Smooth muscle cell of the brain vasculature (primary cell): ENCODE data around the gene ILDR2.
A peak's percentile ranks its signal among the peaks of the same experiment; 100 is the strongest.

Experiments
- DNase-seq: peaks from one replicate; pipeline ENCODE4 v3.0.0-alpha.2; 2012; ENCODE audit warnings: low read depth, low spot score

The ILDR2 gene

DNA sequence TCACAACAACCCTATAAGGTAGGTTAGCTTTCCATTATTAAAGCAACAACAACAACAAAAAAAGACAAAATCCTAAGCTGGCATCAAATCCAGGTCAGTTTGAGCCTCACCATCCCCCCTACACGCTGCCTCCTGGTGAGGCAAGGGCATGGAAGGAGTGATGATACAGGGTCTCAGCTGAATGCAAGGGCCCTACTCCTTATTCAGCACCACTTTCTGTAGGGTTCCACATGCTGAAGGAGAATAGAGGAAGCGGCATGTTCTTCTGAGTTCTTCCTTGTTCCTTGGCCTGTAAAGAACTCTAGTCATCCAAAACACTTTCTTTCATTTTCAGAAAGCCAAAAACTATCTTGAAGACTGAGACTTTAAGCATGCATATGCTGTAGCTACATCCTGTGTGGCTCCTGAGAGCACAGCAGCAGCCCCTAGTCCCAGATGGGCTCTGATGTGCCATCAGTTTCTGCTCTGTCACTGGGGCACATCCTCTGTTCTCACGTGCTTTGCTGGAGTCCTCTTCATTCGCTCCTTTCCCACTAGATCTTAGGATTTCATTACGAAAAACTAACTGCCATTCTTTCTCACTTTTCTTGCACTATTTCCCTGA lies 6.2 kb downstream of the ILDR2 start:
- no peak for DNase-seq

DNA sequence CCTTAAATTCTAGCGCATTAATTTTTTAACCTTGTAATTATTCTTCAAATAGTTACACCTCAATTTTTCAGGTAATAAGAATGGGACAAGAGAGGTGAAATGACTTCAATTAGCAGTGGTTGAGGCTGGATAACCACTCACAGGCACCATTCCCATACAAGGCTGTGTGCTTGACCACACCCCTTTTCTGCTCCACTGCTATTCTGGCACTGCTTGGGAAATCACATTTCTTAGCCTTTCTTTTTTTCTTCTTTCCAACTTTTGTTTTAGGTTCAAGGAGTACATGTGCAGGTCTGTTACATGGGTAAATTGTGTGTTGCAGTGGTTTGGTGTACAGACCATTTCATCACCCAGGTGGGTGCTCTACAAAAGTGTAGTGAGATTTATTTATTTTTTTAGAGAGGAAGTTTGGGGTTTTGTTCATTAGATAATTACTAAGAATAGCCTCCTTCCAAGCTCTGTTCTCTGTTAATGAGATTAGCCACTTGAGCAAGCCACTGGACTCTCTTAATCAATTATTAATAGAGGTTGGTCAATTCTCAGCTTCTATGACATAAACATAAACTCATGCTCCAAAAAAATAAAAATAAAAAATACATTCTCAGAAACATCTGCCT lies 14.4 kb downstream of the ILDR2 start:
- no peak for DNase-seq

DNA sequence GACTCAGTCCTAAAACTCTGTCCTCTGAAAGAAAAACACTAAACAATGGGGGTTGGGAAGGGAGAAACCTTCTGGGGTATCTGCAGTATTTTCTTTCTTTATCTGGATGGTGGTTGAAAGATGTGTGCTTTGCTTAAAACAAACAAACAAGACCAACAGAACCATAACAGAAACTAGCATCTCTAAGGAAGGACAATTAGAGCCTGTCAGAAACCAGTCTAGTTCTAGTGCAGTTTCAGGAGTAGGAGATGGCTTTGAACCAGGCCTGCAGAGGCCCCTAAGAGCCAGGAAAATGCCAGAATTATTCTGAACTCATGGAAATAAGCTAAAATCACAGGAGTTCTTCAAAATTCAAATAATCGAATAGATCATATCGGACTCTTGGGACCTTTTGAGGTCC lies 18.5 kb downstream of the ILDR2 start:
- no peak for DNase-seq

DNA sequence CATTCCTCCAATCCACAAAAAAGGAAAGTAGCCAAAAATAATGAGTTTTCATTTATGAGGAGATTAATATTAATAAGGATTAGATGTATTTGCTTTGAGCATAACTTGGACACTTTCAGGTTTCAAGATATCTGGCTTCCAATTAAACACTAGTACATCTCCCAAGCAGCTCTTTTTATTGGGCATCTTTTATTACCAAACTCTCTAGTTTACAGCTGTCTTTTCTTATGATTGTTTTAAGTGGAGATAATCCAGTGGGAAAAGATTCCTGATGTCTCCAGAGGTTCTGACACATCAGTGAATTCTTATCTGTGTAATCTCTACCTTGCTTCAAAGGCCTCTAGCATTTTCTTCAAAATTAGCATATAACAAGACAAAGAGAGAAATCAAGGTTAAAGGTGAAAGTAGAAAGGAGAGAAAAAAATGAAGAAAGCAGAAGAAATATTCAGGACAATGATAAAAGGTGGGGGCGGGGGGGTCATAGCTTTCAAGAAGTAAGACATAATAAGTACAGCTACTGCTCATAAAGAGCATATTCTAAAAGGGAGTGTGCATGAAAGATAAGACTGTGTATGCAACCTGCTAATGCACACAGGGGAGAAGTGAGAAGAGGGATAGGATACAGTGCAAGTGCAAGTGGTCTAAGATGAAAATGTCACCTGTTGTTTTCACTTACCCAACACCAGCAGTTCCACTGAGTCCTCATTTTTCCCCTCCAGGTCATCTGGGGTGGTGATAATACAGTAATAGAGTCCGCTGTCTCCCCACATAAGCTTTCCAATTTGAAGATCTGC lies 19.1 kb downstream of the ILDR2 start:
- no peak for DNase-seq

DNA sequence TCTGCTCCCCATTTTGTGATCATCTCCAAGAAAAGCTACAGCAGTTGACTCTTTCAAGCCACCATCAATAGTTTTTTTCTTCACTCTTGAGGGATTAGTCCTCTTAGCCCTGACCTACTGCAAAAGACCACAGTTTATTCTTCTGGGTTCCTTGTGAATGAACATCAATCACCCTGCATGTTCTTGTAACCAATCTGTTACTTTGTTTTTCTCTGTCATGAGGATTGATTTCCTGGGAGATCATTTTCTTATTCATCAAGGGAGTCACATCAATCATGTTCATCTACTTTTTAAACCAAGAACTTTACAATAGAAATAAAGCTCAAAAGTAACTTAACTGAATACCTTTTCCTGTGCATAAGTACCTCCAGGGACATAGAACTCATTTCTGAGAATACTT lies 21.8 kb downstream of the ILDR2 start:
- DNase-seq, result no peak

DNA sequence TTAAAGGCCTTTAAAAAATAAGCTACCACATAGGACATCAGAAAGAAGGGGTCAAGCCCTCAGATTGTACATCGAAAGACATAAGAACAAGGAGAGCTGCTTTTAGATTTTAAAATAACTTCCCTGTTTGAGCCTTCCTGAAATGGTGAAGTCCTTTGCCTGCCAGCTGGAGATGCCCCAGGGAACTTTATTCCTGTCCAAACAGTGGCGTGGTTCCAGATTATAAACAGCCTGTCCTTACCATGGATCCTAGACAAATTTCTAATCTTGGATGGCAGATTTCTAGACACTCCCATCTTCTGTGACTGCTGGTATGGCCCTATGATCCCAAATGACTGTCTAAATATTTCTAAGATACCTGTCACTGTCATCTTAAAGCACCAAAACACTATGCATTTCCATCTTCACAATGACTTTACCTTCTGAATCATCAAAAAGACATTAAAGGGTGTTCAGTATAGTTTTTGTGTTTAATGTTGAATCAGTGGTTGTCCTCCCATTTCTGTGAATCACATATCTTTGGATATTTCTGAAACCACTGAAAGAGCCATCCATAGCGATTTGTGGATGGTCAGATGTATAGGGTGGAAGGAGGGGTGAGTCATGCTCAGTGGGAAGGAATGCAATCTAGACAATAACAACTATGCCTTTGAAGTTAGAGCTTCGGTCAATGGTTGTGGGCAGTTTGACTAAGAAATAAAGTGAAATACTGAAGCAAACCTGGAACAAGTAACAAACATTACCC lies 23.2 kb downstream of the ILDR2 start:
- peak; percentile 43 for DNase-seq

DNA sequence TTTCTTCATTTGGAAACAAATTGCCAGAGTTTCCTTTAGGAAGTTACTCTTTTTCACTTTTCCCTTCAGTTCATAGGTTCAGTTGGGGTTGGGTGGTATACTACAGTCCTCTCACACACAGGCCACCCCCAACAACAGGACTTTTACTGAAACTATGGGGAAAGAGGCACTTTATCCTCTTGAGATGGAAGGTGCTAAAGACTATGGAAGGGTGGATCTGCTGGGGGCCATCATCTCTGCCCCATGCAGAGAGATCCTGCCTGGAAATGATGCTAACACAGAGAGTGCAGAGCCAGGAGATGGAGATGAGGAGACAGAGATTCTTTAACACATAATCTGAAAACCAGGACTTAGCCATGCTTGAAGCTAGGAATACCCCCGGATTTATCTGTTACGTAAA lies 24.3 kb downstream of the ILDR2 start:
- DNase-seq, result no peak

DNA sequence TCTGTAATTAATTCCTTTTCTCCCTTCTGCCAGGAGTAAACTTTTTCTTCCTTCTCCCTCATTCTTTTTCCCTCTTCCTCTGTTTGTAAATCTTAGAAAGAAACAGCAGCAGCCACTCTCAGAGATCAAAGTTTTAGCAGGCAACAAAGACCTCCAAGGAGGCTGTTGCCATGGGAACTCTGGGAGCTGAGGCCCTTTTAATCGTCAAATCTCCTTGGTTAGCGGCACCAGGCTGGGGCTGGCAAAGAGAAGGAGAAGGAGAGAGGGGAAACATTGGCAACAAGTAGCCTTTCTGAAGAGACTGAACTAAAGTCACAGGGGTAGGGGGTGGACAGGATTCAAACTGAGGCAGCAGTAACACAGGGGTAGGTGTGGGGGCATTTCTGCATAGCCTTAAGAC lies 25.2 kb downstream of the ILDR2 start:
- DNase-seq, result no peak

DNA sequence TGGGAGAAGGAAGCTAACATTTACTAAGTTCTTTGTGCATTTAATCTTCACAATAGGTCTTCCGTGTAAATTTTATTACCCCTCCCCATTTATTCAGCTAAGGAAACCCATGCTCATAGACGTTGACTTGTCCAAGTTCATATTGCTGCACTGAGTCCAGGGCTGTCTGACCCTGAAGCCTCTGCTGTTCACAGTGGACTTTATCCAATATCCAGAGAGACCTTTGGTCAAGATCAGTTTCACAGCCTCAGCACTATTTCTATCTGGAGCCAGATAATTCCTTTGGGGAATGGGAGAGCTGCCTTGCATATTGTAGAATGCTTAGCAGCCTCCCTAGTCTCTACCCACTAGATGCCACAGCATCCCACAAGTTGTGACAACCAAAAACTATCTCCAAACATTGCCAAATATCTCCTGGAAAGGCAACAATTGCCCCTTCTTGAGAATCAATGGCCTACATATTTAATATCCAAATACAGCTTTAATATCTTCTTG lies 26.4 kb downstream of the ILDR2 start:
- no peak for DNase-seq

DNA sequence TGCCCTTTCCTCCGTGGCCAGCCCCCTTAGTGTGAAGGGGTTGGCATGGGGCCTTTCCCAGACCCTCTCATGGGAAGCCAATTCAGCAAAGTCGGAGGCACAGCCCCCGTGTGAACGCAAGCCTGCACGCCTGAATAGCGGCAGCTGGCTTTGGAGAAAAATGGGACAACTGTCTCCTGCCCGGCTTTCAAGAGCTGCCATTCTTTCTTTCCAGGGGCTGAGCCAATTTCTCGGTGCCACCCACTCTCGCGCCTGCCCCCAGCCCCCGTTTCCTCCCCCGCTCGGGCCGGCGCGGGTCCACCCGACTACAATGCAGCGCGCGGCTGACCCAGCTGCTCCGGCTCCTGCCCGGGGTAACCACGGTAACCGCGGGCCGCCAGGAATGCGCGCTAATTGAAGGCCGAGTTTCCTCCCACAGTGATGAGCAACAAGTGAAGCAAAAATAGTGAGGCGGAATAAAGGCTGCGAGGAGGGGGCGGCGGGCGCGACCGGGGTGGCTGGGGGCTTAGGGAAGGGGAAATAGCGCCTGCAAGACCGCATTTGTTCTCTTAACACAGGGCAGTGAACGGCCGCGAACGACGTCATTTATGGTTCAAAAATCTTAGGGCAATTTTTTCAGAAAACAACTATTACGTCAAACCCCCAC lies 27.8 kb downstream of the ILDR2 start:
- DNase-seq, result no peak

DNA sequence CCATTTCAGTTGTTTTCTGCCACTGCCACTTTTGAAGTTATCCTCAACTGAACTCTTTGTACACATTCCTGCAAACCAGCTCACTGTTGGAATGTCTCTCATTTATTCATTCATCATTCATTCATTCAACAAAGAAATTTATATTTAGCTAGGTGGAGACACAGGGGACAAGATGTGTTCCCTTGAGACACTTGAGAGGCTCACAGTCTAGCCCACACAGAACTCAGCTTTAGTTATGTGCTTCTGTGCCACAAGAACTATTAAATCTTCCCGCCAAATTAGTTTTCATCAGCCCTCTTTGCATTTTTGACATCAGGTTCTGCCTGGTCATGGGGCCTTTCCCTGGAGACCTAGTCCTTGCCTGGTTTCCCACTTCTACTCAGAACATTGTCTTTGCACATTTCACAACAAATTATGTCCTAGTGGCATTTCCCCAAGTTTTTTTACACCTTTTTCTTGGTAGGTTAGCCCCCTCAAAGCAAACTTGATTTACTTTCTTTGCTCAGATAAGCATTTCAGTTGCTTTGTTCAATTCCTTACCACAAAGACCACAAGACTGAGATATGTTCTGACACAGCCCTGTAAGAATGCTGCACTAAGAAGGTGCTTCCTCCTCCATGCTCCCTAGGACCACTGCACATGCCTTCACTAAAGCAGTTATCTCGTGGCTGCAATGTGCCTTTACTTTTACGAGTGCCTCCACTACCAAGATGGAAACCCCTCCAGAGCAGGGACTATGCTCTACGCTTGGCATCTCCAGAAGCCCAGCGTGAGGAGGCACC lies 31.0 kb downstream of the ILDR2 start:
- DNase-seq, result no peak

DNA sequence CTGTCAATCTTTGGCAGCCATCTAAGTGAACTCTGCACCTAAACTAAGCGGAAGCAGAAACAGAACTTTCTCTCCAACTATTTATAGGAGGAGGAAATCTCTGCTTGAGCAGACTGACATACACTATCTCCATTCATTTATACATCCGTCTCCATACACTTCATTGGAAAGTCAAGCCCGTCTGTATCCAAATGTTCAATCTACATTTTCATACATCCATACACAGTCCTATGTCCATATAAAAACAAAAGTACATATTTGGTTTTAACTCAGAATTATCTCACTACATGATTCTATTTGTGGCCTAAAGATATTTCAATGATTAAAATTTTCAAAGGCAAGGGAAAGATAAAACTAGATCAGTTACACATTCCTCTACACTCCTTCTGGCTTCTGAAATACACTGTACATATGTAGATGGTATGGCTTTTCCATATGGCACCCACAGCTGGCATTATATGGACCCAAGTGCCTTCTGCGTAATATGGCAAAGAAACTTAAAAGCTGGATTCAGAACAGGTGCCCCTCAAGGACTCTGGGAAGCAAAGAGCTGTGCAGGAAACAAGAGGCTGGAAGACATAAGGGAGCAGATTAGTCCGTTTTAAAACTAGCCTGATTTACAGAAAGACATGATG lies 35.5 kb downstream of the ILDR2 start:
- DNase-seq, result no peak

DNA sequence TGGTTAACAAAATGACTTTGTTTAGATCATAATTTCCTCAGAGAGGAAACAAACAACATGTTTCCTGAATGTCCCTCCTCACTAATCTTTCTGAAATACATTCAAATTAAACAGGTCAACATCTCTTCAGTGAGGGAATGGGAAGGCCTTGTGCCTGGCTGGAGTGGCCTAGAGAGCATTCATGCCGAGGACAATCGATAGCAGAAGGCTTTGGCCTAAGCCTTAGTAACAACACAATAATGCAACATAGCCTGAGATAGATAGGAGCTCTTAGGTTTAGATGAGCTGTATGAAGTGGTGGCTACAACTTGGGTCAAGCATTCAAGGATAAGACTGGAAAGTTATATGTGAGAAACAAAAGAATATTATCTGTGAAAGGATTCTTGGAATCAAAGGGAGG lies 37.4 kb downstream of the ILDR2 start:
- DNase-seq, result no peak

DNA sequence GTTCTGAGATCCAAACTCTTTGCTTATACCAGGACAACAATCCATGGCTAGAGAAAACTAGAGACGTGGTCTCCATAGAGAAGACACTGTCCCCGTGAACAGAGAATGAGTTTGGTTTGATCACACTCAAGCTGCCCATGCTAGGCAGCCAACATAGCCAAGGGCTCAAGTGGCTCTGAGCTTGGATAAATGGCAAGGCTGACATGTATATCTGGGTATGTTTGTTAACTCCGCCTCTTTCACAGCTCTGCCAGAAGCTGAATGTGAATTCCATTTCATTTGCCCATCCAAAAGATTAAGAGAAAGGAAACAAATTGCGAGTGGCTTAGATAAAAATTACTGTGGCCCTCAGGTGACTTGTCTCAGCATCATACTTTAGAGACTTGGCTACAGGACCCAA lies 38.0 kb downstream of the ILDR2 start:
- no peak for DNase-seq

DNA sequence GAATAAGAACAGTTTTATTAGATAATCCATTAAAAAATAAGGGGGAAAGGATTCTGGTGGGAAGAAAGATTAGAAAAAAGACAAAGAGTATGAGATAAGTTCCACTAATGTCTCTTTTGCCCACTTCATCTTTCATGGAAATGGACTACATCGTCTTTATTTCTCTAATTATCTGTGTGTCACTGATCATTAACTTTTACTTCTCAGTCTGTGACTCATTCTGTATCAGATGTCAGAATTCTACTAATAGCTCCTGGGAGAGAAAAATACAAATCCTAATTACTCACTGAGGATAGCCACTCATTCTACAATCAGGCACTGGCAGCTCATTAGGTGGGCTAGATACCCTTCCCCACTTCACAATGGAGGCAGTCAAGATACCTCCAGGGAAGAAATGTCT lies 41.7 kb downstream of the ILDR2 start:
- DNase-seq, result no peak

DNA sequence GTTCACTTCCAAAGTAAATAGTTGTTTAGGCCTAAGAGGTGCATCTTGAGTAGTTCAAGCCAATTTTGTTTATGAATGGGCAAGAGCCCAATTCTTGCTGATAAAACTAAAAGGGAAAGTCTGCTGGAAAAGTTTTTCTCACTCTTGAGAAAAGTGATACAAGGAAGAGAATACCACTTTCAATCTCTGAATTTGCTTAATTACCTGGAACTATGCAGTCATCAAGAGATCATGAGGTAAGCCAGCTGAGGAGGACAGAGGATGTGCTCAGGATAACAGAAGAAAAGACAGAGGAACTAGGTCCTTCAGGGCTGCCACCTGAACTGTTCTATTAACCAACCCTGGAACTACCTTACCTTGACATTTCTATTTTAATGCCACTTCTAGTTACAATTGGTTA lies 42.2 kb downstream of the ILDR2 start:
- no peak for DNase-seq

DNA sequence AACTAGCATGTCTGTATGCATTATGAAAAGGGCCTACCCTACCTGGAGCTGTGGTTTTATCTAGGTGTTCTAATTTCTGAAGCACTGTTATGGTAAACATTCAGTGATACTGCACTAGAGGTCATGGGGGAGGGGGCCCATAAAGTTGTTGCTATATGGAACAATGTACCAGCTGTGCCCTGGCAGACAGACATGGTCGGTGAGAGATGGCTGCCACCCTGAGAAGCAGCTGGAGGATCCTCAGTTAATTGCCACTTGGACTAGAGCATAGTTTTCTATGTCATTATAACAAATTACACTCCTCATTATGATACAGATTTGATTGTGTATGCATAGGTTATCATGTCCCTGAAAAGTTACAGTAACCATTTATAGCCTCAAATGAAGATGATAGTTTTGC lies 45.4 kb downstream of the ILDR2 start:
- DNase-seq, result no peak

DNA sequence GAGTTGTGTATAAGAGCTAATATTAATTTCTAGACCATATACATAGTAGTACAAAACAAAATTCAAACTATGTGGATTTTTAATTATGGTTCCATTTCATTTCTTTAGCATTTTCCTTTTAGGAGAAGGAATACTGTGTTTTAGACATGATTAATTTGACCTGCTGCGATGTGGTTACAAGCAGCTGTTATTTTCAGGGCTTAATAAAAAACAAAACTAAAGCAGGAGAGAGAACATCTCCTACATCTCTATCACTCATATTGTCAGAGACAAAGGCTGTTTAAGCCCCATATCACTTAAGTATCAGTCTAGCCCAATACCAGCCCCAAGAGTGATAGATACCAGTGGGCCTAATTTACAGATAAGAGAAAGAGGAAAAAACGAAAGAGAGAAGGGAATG lies 47.6 kb downstream of the ILDR2 start:
- no peak for DNase-seq

DNA sequence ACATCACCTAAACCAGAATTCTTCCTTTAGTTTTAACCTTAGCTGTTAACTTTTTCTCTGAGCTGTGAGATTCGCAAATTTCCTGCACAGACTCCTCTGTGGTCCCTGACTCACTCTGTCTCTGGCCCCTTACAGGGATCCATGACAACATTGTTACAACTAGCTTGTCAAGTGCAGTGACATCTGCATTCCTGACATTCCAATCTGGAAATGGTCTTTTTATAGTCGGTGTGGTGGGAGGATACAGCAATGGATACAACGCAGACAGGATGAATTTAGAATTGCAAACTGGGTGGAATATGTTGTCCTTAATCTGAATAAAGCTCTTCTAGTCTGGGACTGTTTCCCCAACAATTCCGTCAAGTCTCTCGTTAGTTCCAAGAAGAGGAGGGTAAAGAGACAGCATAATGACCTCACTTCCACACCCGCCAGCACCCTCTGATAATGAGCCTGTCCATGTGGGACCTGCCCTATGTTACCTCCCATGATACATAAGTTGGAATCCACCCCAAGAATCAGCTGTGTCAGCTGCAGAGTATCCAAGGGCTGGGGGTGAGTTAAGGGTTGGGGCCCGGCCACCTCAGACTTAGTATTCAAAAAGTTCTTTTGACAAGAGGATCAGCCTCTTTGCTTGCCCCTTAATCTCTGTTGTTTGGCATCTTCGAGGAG lies 49.4 kb downstream of the ILDR2 start:
- DNase-seq, result peak; percentile 10
